Thoracic aorta (tissue), 2 donors: ENCODE results near the gene SMIM1. TPM values are rescaled to one million over a fixed set of nuclear protein-coding genes. Genes with fewer than 3 reads are reported as not detected.
"Not testable (repeated sequence)": the region's sequence is repeated elsewhere in the genome, so short reads cannot be mapped to it uniquely, and the experiment has no call there.

Source experiments
- ATAC-seq: fragments of 150-250 bp; one replicate; pipeline ENCODE4 v1.8.0; 2017; ENCODE audit warnings: low read depth; ENCODE audit not compliant: insufficient number of reproducible peaks, low FRiP score
- DNase-seq: peaks from one replicate; pipeline ENCODE4 v3.0.0-alpha.2; 2020; ENCODE audit warnings: low spot score
- H3K27ac ChIP-seq, 2 donors: fragments of 200-600 bp; sonication (generic); 1 replicate in 1 of 2; 2 replicates in 1 of 2; pipeline ENCODE4 v1.5.1; 2016; ENCODE audit warnings: mild to moderate bottlenecking in 2 of 2, moderate library complexity in 2 of 2
- H3K27me3 ChIP-seq: fragments of 200-600 bp; sonication (generic); replicated peaks from 2 replicates; pipeline ENCODE4 v1.6.0; 2016; ENCODE audit warnings: mild to moderate bottlenecking; ENCODE audit not compliant: insufficient read depth
- H3K36me3 ChIP-seq: fragments of 200-600 bp; sonication (generic); one replicate; pipeline ENCODE4 v1.5.1; 2016
- H3K4me1 ChIP-seq, 2 donors: fragments of 200-600 bp; sonication (generic); 1 replicate in 1 of 2; 2 replicates in 1 of 2; pipeline versions ENCODE4 v1.5.1 to v1.6.0; 2016; ENCODE audit warnings: low read depth in 2 of 2, mild to moderate bottlenecking in 1 of 2; ENCODE audit not compliant: control insufficient read depth in 1 of 2
- H3K4me3 ChIP-seq: fragments of 200-600 bp; sonication (generic); 2 replicates; pipeline ENCODE4 v1.5.1; 2016; ENCODE audit warnings: mild to moderate bottlenecking
- H3K9me3 ChIP-seq: fragments of 200-600 bp; sonication (generic); 2 replicates; pipeline ENCODE4 v1.5.1; 2016
- total RNA-seq, 2 donors: library from RNA; depleted of rRNA; stranded (reverse); fragments of >200 nt; gene quantifications; one replicate each; pipeline versions ENCODE4 v1.1.0 to v1.2.3, GENCODE V29; 2016
- TF ChIP-seq, protein P1 (sequence below): fragments of 200-600 bp; sonication (generic); IDR thresholded peaks from one replicate; pipeline ENCODE4 v1.5.1; 2019; ENCODE audit warnings: antibody characterized with exemption

Gene SMIM1
- total RNA-seq, 2 donors from 2014 or later: 2.6 to 4.6 TPM

DNA sequence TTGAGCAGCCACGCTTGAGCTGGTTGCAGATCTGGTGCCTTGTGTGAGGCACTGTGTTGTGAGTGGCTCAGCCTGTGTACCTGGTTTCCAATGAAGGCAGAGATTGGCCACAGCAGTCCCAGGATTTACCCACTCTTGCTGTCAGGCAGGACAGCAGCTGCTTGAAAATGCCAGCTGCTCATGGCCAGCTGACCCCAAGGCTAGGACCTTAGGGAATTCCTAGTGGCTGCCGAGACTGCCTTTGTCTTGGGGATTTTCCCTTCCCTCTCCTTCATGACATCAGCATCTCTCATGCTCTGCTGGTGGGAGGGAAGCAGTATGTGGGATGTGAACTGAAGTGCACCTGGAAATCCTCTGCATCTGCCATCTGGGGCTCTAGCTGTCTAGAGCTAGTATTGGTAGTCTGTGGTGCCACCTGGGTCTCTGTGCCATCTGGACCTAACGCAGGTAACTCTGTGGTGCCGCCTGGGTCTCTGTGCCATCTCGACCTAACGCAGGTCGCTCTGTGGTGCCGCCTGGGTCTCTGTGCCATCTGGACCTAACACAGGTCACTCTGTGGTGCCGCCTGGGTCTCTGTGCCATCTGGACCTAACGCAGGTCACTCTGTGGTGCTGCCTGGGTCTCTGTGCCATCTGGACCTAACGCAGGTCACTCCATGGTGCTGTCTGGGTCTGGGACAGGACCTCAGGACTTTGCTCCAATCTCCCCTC is 27.6 kb downstream of the SMIM1 start:
- Histone ChIP-seq H3K36me3 (no peaks in the 10 kb centered on the region), H3K9me3 (no peaks in the 10 kb centered on the region), H3K27me3 (no peaks in the 10 kb centered on the region), H3K27ac (no peak overlapping the region), H3K4me1 (peaks cover 4 to 13% of the 10 kb centered on the region in 2 donors), H3K4me3 (no peak overlapping the region)
- TF ChIP-seq, protein P1, sequence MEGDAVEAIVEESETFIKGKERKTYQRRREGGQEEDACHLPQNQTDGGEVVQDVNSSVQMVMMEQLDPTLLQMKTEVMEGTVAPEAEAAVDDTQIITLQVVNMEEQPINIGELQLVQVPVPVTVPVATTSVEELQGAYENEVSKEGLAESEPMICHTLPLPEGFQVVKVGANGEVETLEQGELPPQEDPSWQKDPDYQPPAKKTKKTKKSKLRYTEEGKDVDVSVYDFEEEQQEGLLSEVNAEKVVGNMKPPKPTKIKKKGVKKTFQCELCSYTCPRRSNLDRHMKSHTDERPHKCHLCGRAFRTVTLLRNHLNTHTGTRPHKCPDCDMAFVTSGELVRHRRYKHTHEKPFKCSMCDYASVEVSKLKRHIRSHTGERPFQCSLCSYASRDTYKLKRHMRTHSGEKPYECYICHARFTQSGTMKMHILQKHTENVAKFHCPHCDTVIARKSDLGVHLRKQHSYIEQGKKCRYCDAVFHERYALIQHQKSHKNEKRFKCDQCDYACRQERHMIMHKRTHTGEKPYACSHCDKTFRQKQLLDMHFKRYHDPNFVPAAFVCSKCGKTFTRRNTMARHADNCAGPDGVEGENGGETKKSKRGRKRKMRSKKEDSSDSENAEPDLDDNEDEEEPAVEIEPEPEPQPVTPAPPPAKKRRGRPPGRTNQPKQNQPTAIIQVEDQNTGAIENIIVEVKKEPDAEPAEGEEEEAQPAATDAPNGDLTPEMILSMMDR: no peak
- DNase-seq (no peak), ATAC-seq (no peak)

DNA sequence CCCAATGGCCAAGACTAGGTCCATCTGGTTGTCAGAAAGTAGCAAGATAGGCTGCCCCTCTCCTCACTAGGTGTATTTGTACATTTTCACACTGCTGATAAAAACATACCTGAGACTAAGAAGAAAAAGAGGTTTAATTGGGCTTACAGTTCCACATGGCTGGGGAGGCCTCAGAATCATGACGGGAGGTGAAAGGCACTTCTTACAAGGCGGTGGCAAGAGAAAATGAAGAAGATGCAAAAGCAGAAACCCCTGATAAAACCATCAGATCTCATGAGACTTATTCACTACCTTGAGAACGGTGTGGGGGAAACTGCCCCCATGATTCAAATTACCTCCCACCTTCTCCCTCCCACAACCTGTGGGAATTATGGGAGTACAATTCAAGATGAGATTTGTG is 28.2 kb downstream of the SMIM1 start:
- not testable (repeated sequence) for H3K36me3 ChIP-seq, DNase-seq, H3K9me3 ChIP-seq, H3K27me3 ChIP-seq, H3K4me1 ChIP-seq, ATAC-seq, H3K27ac ChIP-seq, H3K4me3 ChIP-seq

DNA sequence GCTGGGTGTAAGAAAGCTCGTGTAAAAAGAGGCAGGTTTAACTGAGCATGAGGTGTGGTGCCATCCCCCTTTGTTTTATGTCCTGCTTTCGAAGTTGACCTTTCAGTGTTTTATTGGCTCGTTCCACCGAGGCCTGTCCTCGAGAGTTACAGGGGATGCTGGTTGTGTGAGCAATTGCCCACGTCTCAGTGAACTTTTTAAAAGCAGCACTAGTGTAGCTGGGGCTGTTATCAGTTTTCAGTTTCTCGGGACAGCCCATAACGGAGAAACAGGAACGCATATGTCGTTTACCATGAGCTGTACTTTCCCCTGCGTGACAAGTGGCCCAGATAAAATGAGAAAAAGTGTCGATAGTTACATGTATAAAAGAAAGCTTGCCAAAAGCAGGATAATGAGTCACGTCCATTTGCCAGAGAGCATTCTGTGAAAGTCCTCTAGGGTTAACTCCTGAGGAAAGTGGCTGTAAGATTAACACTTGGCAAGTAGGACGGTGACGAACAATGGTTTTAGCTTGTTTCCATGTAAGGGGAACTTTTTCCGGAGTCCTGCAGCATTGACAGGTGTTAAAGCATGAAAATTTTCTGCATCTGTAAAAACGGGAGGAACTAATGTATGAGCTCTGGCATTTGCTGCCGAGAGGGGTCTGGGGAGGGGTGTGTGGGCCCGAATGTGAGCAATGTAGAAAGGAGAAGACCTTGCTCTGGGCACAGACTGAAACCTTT is 31.5 kb downstream of the SMIM1 start:
- H3K4me1 ChIP-seq: no peaks in the 10 kb centered on the region
- ATAC-seq: no peak

DNA sequence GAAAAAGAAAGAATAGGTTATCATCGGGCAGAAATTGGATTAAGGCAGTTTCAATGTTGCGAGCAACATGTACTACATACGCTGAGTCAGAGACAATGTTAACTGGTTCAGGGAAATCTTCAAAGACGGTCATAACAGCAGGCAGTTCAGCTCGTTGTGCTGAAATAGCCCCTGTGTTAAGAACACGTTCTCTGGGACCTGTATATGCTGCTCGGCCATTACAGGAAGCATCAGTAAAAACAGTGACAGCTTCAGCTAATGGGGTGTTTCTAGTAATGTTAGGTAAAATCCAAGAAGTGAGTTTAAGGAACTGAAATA is 32.0 kb downstream of the SMIM1 start:
- not testable (repeated sequence) for H3K4me1 ChIP-seq, ATAC-seq, H3K27me3 ChIP-seq, H3K4me3 ChIP-seq, H3K27ac ChIP-seq, DNase-seq, H3K9me3 ChIP-seq, H3K36me3 ChIP-seq

More for the DNA sequence above, 31.5 kb downstream of the SMIM1 start:
- Histone ChIP-seq H3K4me3 (no peak overlapping the region), H3K36me3 (no peaks in the 10 kb centered on the region), H3K27me3 (no peaks in the 10 kb centered on the region), H3K9me3 (no peaks in the 10 kb centered on the region), H3K27ac (no peak overlapping the region)
- TF ChIP-seq, protein P1: no peak
- DNase-seq: no peak

DNA sequence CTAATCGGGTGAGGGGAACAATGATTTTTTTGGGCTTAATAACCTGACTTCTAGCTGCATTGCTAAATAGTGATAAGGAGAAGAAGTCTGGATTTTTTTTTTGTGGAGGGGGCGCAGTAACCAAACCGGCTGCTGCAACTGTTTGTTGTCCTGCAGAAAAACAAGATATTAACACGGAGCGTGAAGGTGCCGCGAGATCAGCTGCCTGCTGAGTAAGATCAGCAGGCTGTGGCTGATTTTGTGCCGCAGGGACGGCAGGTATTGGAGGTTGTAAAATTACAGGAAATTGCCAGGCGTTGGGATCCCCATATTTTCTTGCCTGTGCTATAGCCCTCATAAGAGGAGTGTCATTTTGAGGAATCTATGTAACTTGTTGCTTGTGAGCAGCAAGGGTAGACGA is 32.5 kb downstream of the SMIM1 start:
- H3K36me3 ChIP-seq: no peaks in the 10 kb centered on the region
- no peak overlapping the region for H3K27ac ChIP-seq
- DNase-seq: no peak
- H3K27me3 ChIP-seq: no peaks in the 10 kb centered on the region
- TF ChIP-seq, protein P1: no peak
- no peaks in the 10 kb centered on the region for H3K9me3 ChIP-seq
- H3K4me3 ChIP-seq: no peak overlapping the region
- no peak for ATAC-seq
- no peaks in the 10 kb centered on the region for H3K4me1 ChIP-seq

DNA sequence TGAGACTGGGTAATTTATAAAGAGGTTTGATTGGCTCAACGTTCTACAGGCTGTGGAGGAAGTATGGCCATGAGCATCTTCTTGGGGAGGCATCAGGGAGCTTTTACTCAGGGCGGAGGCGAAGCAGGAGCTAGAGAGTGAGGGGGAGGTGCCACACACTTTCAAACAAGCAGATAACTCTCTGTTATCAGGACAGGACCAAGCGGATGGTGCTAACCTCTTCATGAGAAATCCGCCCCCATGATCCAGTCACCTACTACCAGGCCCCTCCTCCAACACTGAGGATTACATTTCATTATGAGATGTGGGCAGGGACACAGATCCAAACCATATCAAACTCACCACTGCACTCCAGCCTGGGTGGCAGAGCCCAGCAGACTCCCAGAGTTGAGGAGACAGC is 35.2 kb downstream of the SMIM1 start:
- H3K27me3 ChIP-seq: no peaks in the 10 kb centered on the region
- no peak overlapping the region for H3K4me3 ChIP-seq
- TF ChIP-seq, protein P1: no peak
- no peaks in the 10 kb centered on the region for H3K4me1 ChIP-seq
- no peak overlapping the region for H3K27ac ChIP-seq
- ATAC-seq (no peak), DNase-seq (no peak)
- H3K36me3 ChIP-seq: no peaks in the 10 kb centered on the region
- no peaks in the 10 kb centered on the region for H3K9me3 ChIP-seq
